Endodermal cell (in vitro differentiated cells): Measurements from ENCODE around the gene RHOB. TPM values are rescaled to one million over a fixed set of nuclear protein-coding genes. Genes with fewer than 3 reads are reported as not detected.

Experiments used
- DNase-seq: peaks from one replicate; pipeline ENCODE4 v3.0.0-alpha.2; 2017
- H3K27ac ChIP-seq: 2 replicates; pipeline ENCODE4 v1.5.1; 2013; ENCODE audit warnings: mild to moderate bottlenecking, low read depth, low read length, moderate library complexity
- H3K27me3 ChIP-seq: 2 replicates; pipeline ENCODE4 v1.6.1; 2013; ENCODE audit warnings: mild to moderate bottlenecking, low read length, moderate library complexity; ENCODE audit not compliant: insufficient read depth, control insufficient read depth, poor library complexity, severe bottlenecking
- H3K36me3 ChIP-seq: 2 replicates; pipeline ENCODE4 v1.7.0; 2013; ENCODE audit warnings: mild to moderate bottlenecking, low read length, moderate library complexity; ENCODE audit not compliant: control insufficient read depth, insufficient read depth
- H3K4me1 ChIP-seq: one replicate; pipeline ENCODE4 v1.7.0; 2013; ENCODE audit warnings: low read length; ENCODE audit not compliant: control insufficient read depth, insufficient read depth
- H3K4me3 ChIP-seq: 2 replicates; pipeline ENCODE4 v1.5.1; 2013; ENCODE audit warnings: mild to moderate bottlenecking, low read length, moderate library complexity
- H3K9ac ChIP-seq: 2 replicates; pipeline ENCODE4 v1.6.1; 2013; ENCODE audit warnings: mild to moderate bottlenecking, low read length, moderate library complexity; ENCODE audit not compliant: poor library complexity, severe bottlenecking; ENCODE audit errors: extremely low read depth
- H3K9me3 ChIP-seq: 2 replicates; pipeline ENCODE4 v1.6.1; 2013; ENCODE audit warnings: mild to moderate bottlenecking, low read length, moderate library complexity; ENCODE audit not compliant: control insufficient read depth
- H3K27ac Mint-ChIP-seq: 2 replicates; pipeline ENCODE4 v1.8.0; 2020; ENCODE audit warnings: mixed read lengths
- H3K27me3 Mint-ChIP-seq: 2 replicates; pipeline ENCODE4 v1.8.0; 2021; ENCODE audit warnings: mild to moderate bottlenecking, mixed read lengths; ENCODE audit not compliant: insufficient read depth
- H3K36me3 Mint-ChIP-seq: 2 replicates; pipeline ENCODE4 v1.8.0; 2020; ENCODE audit warnings: low read depth, mixed read lengths
- H3K4me1 Mint-ChIP-seq: 2 replicates; pipeline ENCODE4 v1.8.0; 2020; ENCODE audit warnings: mixed read lengths
- H3K4me3 Mint-ChIP-seq: 2 replicates; pipeline ENCODE4 v1.8.0; 2020; ENCODE audit warnings: mild to moderate bottlenecking, moderate library complexity, mixed read lengths
- H3K9me3 Mint-ChIP-seq: 2 replicates; pipeline ENCODE4 v1.8.0; 2020; ENCODE audit warnings: mild to moderate bottlenecking, mixed read lengths
- WGBS, 2 experiments: methylation state at CpG; one replicate each; pipeline versions ENCODE4 v1.1.5 to v1.1.7; 2013; ENCODE audit warnings: missing lambda C conversion rate in 2 of 2, mixed read lengths in 1 of 2; ENCODE audit not compliant: insufficient coverage in 1 of 2, insufficient read length in 1 of 2; 5-methylcytosine and 5-hydroxymethylcytosine counted together
- total RNA-seq, 2 donors: library from RNA; stranded (reverse); fragmentation: NEBNext Ultra II Directional in 1 of 2; extraction: Animal tissue kit (Norgen Biotek cat#: 25700) in 1 of 2; gene quantifications; 2 replicates in 1 of 2; 3 replicates in 1 of 2; pipeline ENCODE4 v1.2.1, GENCODE V29; 2021
- TF ChIP-seq, protein P1 (sequence below): fragments of 200-600 bp; sonication (generic); conservative IDR thresholded peaks from 2 replicates; pipeline ENCODE4 v1.5.0; 2021; ENCODE audit warnings: antibody characterized with exemption, mild to moderate bottlenecking

The RHOB gene
- total RNA-seq, 2 donors from 2014 or later, result 25.6 to 47.0 TPM

- no peaks in the 10 kb centered on the region for H3K27me3 Mint-ChIP-seq
- H3K9me3 Mint-ChIP-seq, result no peaks in the 10 kb centered on the region
- Histone ChIP-seq H3K36me3 (no peaks in the 10 kb centered on the region), H3K9ac (no peak overlapping the region), H3K4me1 (peaks cover 3% of the 10 kb centered on the region), H3K27me3 (no peaks in the 10 kb centered on the region), H3K27ac (no peak overlapping the region), H3K4me3 (no peak overlapping the region), H3K9me3 (no peaks in the 10 kb centered on the region)
- TF ChIP-seq, protein P1, sequence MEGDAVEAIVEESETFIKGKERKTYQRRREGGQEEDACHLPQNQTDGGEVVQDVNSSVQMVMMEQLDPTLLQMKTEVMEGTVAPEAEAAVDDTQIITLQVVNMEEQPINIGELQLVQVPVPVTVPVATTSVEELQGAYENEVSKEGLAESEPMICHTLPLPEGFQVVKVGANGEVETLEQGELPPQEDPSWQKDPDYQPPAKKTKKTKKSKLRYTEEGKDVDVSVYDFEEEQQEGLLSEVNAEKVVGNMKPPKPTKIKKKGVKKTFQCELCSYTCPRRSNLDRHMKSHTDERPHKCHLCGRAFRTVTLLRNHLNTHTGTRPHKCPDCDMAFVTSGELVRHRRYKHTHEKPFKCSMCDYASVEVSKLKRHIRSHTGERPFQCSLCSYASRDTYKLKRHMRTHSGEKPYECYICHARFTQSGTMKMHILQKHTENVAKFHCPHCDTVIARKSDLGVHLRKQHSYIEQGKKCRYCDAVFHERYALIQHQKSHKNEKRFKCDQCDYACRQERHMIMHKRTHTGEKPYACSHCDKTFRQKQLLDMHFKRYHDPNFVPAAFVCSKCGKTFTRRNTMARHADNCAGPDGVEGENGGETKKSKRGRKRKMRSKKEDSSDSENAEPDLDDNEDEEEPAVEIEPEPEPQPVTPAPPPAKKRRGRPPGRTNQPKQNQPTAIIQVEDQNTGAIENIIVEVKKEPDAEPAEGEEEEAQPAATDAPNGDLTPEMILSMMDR, result no peak
- H3K27ac Mint-ChIP-seq, result peak overlapping the region; percentile 18
- no peak for DNase-seq
- H3K4me3 Mint-ChIP-seq, result no peak overlapping the region
- WGBS, 2 experiments, result 72 to 77% methylated on average over 4 to 8 of the region's 8 CpGs
- no peaks in the 10 kb centered on the region for H3K36me3 Mint-ChIP-seq
- H3K4me1 Mint-ChIP-seq, result peaks cover 2% of the 10 kb centered on the region
Observed at GRCh38 chr2:20419007-20419576, 27.8 kb upstream of the RHOB start.

GRCh38 chr2:20419752-20420151 lies 27.1 kb upstream of the RHOB start:
- 89 to 93% methylated on average over 5 to 9 of the region's 9 CpGs for WGBS, 2 experiments
- no peaks in the 10 kb centered on the region for H3K27me3 ChIP-seq
- H3K4me3 ChIP-seq, result no peak overlapping the region
- no peaks in the 10 kb centered on the region for H3K9me3 ChIP-seq
- H3K27me3 Mint-ChIP-seq, result no peaks in the 10 kb centered on the region
- H3K9ac ChIP-seq, result no peak overlapping the region
- H3K4me1 Mint-ChIP-seq, result peaks cover 2% of the 10 kb centered on the region
- peaks cover 3% of the 10 kb centered on the region for H3K4me1 ChIP-seq
- H3K27ac Mint-ChIP-seq, result no peak overlapping the region
- H3K36me3 ChIP-seq, result no peaks in the 10 kb centered on the region
- TF ChIP-seq, protein P1, result no peak
- no peaks in the 10 kb centered on the region for H3K36me3 Mint-ChIP-seq
- no peak for DNase-seq
- H3K9me3 Mint-ChIP-seq, result no peaks in the 10 kb centered on the region
- H3K27ac ChIP-seq, result no peak overlapping the region
- no peak overlapping the region for H3K4me3 Mint-ChIP-seq

DNA sequence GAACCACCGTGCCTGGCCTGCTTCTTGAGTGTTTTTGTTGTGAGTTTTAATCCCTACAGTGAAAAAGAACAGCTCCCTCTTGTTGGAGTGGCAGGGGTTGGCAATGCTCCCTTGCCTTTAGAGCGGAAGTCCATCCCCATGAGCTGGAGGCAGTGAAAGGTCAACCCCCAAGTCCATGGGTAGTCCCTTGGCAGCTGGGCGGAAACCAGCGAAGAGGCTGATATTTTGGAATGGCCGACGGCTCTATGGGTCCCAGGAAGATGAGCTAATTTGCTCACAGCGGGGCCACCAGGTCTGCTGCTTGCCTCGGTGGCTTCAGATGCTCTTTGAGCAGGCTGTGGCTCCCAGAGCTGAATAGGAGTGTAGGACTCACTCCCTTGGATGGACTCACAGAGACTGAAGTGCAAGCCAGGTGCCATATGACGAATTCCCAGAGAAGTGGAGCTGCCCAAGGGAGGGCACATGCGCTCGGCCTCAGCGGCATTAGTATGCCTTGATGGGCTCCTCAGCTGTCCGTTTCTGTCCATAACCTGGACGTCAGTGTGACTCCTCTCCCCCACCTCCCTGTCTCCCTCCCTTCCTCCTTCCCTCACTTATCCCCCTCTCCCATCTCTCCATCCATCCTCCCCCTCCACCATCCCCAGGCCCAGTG lies 25.4 kb upstream of the RHOB start:
- Mint-ChIP-seq H3K27ac (no peak overlapping the region), H3K27me3 (no peaks in the 10 kb centered on the region), H3K4me3 (no peak overlapping the region), H3K4me1 (peaks cover 2% of the 10 kb centered on the region), H3K9me3 (no peaks in the 10 kb centered on the region), H3K36me3 (no peaks in the 10 kb centered on the region)
- peaks cover 3% of the 10 kb centered on the region for H3K4me1 ChIP-seq
- no peaks in the 10 kb centered on the region for H3K9me3 ChIP-seq
- 81 to 85% methylated on average over 6 to 14 of the region's 14 CpGs for WGBS, 2 experiments
- TF ChIP-seq, protein P1, result no peak
- no peak for DNase-seq
- no peak overlapping the region for H3K4me3 ChIP-seq
- H3K27me3 ChIP-seq, result no peaks in the 10 kb centered on the region
- H3K9ac ChIP-seq, result no peak overlapping the region
- no peaks in the 10 kb centered on the region for H3K36me3 ChIP-seq
- H3K27ac ChIP-seq, result no peak overlapping the region
